MCF 10A (cell line): ENCODE measurements around the gene LMCD1. TPM values are rescaled to one million over a fixed set of nuclear protein-coding genes. Genes with fewer than 3 reads are reported as not detected.

Source experiments
- BruUV-seq: library from RNA; stranded (reverse); fragments of 400-500 nt; replicated peaks from 2 replicates; lab custom pipeline; 2021; lab: Mats Ljungman, UMichigan
- CTCF ChIA-PET: fragments of 300-600 bp; sonication (Branson Sonifier 250); formaldehyde crosslinking; extraction: SDS; loops from one replicate; lab custom pipeline; 2021; ENCODE audit warnings: antibody characterized with exemption, inconsistent platforms; lab: Yijun Ruan, JAX
- POLR2A ChIA-PET: fragments of 300-600, 350-650 bp; sonication (Branson Sonifier 250); formaldehyde crosslinking; extraction: SDS; loops from one replicate; lab custom pipeline; 2020; ENCODE audit warnings: antibody characterized with exemption, inconsistent platforms; lab: Yijun Ruan, JAX
- DNase-seq: peaks from one replicate; pipeline ENCODE4 v3.0.0-alpha.2; 2018; ENCODE audit not compliant: unreplicated experiment
- H3K27ac Mint-ChIP-seq: one replicate; pipeline ENCODE4 v1.8.0; 2022; ENCODE audit warnings: mild to moderate bottlenecking, low read depth, mixed read lengths; ENCODE audit not compliant: unreplicated experiment
- H3K27me3 Mint-ChIP-seq: one replicate; pipeline ENCODE4 v1.8.0; 2022; ENCODE audit warnings: mixed read lengths; ENCODE audit not compliant: insufficient read depth, unreplicated experiment
- H3K36me3 Mint-ChIP-seq: one replicate; pipeline ENCODE4 v1.8.0; 2022; ENCODE audit warnings: mild to moderate bottlenecking, moderate library complexity, mixed read lengths; ENCODE audit not compliant: insufficient read depth, unreplicated experiment
- H3K4me1 Mint-ChIP-seq: one replicate; pipeline ENCODE4 v1.8.0; 2022; ENCODE audit warnings: mixed read lengths; ENCODE audit not compliant: insufficient read depth, unreplicated experiment
- H3K4me3 Mint-ChIP-seq: one replicate; pipeline ENCODE4 v1.8.0; 2022; ENCODE audit warnings: mild to moderate bottlenecking, moderate library complexity, mixed read lengths; ENCODE audit not compliant: unreplicated experiment
- H3K9me3 Mint-ChIP-seq: one replicate; pipeline ENCODE4 v1.8.0; 2022; ENCODE audit warnings: mixed read lengths; ENCODE audit not compliant: unreplicated experiment
- CTCF ChIP-seq: fragments of 200-600 bp; IDR thresholded peaks from one replicate; pipeline ENCODE4 v1.8.0; 2022; ENCODE audit warnings: antibody characterized with exemption, mild to moderate bottlenecking; ENCODE audit not compliant: unreplicated experiment
- intact Hi-C: fragments of 100-400 bp; cut with micrococcal nuclease; formaldehyde crosslinking; loops from 2 replicates; pipeline ENCODE4 v1.14.1; 2022
- total RNA-seq: library from RNA; stranded (reverse); gene quantifications from 2 replicates; pipeline ENCODE4 v1.2.3, GENCODE V29; 2022

The LMCD1 gene
- total RNA-seq, 1 experiment from 2014 or later, result 0.63 TPM

GRCh38 chr3:8506571-8507061 is 5.0 kb downstream of the LMCD1 start:
- Mint-ChIP-seq H3K27me3 (no peaks in the 10 kb centered on the region), H3K9me3 (no peaks in the 10 kb centered on the region), H3K4me3 (no peak overlapping the region), H3K36me3 (no peaks in the 10 kb centered on the region), H3K4me1 (peaks cover 16% of the 10 kb centered on the region), H3K27ac (no peak overlapping the region)
- BruUV-seq, result no TSS peak
- TF ChIP-seq CTCF, result no peak
- POLR2A ChIA-PET, result interaction anchor here (1.1 kb wide), 1 partner anchor 20 kb away, joined by 4 read pairs; no protein-coding TSS in a partner anchor
- DNase-seq, result peak; percentile 47
- intact Hi-C loops, result no loop called here
- CTCF ChIA-PET, result interaction anchor here (0.6 to 1.2 kb wide), 3 partner anchors 16 to 154 kb away, joined by 3 to 4 read pairs (median 4); no protein-coding TSS in a partner anchor

- intact Hi-C loops, result no loop called here
- no peak for TF ChIP-seq CTCF
- Mint-ChIP-seq H3K9me3 (no peaks in the 10 kb centered on the region), H3K4me1 (peaks cover 16% of the 10 kb centered on the region), H3K27ac (no peak overlapping the region), H3K27me3 (no peaks in the 10 kb centered on the region), H3K36me3 (no peaks in the 10 kb centered on the region), H3K4me3 (no peak overlapping the region)
- DNase-seq, result no peak
- BruUV-seq, result no TSS peak
- ChIA-PET CTCF (interaction anchor here (1.1 kb wide), 1 partner anchor 29 kb away, joined by 4 read pairs; no protein-coding TSS in a partner anchor), POLR2A (no interaction called here)
Measured at GRCh38 chr3:8507496-8507895, 5.9 kb downstream of the LMCD1 start.

GRCh38 chr3:8509961-8510360 is 8.3 kb downstream of the LMCD1 start:
- H3K9me3 Mint-ChIP-seq, result no peaks in the 10 kb centered on the region
- ChIA-PET CTCF (no interaction called here), POLR2A (no interaction called here)
- intact Hi-C loops, result no loop called here
- no peaks in the 10 kb centered on the region for H3K27me3 Mint-ChIP-seq
- TF ChIP-seq CTCF, result no peak
- H3K36me3 Mint-ChIP-seq, result no peaks in the 10 kb centered on the region
- no TSS peak for BruUV-seq
- H3K27ac Mint-ChIP-seq, result no peak overlapping the region
- DNase-seq, result peak; percentile 57
- H3K4me1 Mint-ChIP-seq, result peaks cover 16% of the 10 kb centered on the region
- no peak overlapping the region for H3K4me3 Mint-ChIP-seq

- no peak for DNase-seq
- ChIA-PET CTCF (no interaction called here), POLR2A (interaction anchor here (0.9 kb wide), 1 partner anchor 11 kb away, joined by 3 read pairs; the partner anchor contains the start of gene LMCD1)
- Mint-ChIP-seq H3K27ac (no peak overlapping the region), H3K27me3 (no peaks in the 10 kb centered on the region), H3K4me1 (peaks cover 5% of the 10 kb centered on the region), H3K4me3 (no peak overlapping the region), H3K9me3 (no peaks in the 10 kb centered on the region), H3K36me3 (no peaks in the 10 kb centered on the region)
- TF ChIP-seq CTCF, result no peak
- BruUV-seq, result no TSS peak
- intact Hi-C loops, result no loop called here
Measured at GRCh38 chr3:8512234-8512633, 10.6 kb downstream of the LMCD1 start.
